ENCODE data around the gene EML6.

EML6 gene

DNA sequence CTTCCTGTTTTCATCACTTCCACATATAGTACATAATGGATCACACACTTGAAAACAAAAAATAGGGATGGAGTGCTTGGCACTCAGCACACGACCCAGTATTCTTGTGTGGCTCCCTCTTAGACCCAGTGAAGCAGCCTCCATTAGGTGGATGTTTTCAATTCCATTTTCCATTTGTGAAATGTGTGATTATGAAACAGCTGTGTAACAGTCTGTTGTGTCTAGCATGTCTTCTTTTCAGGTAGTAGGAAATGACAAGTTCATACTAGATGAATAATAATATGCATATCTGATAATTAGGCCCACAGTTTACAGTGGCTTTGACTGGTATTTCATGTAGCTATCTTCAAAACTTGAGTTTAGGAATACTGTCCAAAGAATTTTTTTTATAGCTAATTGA is 35.5 kb downstream of the EML6 start:
- DNase-seq = no peak

DNA sequence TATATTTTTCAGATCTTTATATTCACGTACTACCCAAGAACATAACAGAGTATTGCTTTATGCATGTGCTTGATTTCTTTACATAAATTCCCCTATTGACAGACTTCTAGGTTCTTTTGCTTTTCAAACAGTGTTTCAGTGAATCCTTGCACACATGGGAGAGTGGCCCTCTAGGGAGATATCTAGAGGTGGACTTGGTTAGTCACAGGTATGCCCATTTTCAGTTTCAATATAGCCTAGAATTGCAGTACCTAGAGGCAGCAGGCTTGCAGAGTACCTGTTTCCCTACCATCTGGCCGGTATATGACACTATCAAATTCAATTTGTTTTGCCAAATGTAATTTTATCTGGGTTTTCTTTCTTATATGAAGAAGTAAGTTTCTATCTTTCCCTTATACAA is 36.8 kb downstream of the EML6 start:
- no peak for DNase-seq

DNA sequence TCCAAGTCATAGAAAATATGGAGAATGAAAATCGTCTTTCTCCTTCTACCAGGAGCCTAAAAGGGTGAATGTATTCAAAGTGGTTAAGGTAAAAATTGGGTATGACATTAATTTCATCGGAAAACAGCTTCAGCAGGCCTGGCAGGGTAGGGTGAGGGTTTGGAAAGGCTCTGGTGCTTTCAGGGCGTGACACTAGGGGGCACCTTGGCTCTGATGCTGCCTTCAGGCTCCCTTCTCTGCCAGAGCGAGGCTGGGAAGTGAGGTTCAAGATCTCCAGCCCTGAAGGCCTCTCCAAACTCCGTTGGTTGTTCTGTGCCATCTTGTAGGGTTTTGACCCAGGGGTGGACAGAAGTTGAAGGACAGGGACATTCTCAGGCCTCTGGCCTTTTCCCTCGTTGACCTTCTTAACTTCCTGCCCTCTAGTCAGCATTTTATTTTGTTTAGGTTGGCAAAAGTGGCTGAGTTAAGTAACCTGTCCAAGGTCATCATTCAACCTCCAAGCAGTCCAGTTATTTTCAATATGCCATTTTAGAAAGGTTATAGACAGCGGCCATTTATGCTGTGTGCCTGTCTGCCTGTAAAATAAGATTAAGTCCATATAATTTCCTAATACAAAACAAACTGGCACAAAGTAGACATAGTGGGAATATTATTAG is 40.3 kb downstream of the EML6 start:
- DNase-seq = no peak

DNA sequence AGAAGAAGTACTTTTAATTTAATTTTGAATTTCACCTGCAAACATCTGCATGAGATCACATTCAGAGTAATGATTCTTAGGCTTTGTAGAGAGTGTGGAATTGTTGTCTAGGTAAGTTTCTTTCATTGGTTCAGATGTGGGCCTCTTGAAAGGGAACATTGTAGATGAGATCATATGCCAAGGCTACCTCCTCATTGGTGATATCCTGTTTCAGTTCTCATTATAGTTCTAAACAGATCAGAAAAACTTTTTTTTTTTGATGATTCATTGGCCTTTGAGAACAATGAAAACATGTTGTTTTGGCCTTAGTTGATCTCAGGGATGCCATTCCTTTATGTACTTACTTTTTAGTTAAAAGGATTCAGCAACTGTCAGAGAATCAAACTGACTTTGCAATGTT is 44.5 kb downstream of the EML6 start:
- DNase-seq = peak; percentile 6

DNA sequence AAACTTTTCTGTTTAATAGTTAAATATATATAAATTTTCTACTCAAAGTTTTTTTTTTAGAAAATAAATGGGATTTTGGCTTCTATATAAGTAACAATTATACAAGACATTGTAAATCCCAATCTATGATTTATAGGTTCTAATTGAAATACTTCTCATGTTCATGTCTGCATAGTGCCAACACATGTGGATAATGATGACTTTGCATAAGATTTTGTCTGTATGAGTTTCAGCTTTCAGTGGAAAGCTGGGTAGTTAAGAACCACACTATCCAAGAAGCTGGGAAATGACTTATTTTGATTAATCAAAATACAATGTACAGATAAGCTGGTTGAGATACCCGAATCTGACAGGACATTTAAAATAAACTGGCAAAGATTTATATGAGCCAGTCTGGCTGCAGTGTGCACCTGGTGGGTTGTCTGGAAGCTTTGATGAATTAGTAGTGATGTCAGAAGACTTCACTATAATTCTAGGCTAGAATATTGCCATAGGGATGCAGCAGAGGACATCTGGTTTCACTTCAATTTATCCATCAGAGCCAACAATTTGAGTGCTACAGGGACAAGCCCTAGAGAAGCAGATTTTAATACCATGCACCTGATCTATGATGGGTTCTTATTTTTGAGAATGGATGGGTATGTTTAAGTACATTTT is 45.4 kb downstream of the EML6 start:
- peak; percentile 25 for DNase-seq

DNA sequence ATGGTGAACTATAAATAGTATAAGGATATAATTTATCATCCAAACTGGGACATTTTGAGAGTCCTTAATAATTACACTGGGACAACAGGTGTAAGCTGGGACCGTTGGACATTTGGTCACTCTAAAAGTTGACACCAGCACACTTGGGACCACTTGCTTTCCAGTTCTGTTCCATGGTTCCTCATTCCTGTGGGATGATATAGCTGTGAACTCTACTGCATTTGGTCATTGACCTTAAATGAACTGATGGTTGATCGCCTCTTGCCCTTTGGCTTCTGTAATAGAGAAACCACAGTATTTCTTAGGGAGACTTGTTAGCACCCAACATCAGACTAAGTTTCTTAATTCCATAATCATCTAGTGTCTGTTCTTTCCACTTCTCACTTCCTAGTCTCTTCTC is 46.7 kb downstream of the EML6 start:
- no peak for DNase-seq

DNA sequence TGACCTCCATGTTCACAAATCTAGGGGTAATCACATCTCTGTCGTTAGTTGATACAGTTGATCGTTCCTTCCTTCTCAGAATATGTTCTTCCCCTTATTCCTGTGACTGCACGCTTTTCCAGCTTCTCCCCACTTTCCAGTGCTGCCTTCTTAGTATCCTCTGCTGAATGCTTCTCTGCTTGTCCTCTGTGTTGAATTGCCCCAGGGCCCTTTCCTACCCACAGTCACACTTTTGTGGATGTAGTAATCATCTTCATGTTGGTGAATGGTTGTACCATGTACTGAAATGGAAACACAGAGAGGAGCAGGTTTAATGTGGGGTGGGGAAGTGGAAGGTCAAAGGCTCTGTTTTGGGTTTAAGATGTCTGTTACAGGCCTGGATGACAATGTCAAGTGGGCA is 47.2 kb downstream of the EML6 start:
- no peak for DNase-seq

DNA sequence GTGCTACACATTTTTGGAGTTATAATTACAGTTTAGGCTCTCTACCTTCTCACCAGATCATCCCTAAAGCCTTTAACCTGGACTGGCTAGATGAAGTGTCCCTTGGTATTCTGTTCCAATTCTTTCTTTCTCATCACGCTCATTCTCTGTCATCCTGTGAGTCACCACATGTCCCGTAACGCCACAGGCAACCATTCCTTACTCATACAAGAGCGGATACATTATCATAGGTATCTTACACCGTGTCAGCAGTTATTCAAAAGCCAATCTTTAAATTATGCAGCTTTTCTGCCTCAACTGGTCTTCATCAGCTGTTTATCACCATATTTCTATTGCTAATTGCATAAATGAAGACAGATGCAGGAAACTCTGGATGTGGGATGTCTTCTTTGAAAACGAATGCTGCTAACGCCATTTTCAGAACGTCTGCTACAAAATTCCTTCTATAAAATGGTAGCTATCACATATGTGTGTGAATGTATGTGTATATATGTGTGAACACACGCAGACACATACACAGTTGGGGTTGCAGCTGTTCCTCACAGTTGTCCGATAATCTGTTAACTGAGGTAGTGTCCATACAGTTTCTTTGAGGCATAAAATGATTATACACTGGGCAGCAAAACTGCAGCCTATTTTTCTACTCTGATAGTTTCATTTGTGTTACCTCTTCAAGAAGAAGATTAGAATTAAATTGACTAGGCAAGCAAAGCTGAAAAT is 47.9 kb downstream of the EML6 start:
- peak; percentile 39 for DNase-seq

DNA sequence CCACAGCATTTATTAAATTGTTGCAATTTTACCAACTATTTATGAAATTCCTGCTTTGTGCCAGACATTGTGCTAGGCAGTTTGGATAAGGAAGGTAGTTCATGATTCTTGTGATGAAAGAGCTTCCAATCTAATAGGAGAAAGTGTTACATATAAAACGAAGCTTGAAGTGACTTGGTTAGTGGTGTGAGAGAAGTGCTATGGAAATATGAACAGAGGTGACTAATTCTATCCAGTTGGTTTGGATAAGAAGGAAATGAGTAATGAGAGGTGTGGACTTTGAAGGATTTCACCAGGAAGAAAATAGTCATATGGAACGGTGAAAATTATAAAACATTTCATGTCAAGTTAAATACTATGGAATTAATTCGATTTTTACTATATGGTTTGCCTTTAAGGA is 48.6 kb downstream of the EML6 start:
- peak; percentile 57 for DNase-seq

DNA sequence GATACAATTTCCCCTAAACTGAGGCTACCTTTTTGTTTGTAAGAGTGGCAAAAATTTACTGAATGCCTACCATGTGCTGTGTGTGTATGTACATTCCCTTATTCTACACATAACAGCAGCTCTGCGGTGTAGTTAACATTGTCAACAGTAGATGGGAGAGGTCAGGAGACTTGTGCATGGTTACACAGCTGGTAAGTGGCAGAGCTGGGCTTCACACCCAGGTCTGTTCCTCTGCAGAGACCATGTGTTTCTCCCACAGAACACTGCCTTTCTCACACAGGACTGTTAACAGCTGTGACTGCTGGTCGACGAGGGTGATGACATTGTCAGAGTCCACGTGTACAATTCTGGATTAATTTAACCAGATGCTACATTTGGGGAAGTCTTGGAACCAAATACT is 49.1 kb downstream of the EML6 start:
- DNase-seq = peak; percentile 32

DNA sequence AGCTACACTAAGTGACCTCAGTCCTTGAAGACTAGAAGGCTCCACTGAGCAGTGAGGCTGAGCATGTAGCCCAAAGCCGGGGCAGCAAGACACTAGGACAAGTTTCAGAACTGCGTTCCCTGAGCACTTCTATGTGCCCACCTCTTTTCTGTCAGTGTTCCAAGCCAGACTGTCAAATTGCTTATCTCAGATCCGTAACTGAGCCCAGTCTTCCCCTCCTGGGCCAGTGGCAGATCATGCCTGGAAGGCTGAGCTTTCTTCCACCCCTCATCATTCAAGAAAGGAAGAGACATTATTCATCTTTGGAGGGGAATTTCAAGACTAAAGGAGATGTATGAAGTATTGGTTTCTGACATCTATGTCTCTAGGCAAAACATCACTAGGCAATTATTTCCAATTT is 49.8 kb downstream of the EML6 start:
- no peak for DNase-seq

DNA sequence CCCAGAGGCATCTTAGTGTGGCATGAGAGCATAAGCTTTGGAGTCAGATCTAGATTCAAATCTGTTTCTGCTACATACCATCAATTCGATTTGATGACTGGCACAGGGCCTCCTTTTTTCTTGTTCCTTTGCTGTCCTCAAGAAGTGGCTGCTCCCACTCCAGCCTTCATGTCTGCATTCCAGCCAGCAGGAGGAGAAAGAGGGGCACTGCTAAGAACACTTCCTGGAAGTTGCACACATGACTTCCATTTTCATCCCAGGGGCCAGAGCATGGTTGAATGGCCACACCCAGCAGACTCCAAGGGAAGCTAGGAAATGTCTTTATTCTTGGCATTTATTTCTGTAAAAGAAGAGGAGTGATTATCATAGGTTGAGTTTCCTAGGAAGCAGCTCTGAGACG is 50.4 kb downstream of the EML6 start:
- no peak for DNase-seq

DNA sequence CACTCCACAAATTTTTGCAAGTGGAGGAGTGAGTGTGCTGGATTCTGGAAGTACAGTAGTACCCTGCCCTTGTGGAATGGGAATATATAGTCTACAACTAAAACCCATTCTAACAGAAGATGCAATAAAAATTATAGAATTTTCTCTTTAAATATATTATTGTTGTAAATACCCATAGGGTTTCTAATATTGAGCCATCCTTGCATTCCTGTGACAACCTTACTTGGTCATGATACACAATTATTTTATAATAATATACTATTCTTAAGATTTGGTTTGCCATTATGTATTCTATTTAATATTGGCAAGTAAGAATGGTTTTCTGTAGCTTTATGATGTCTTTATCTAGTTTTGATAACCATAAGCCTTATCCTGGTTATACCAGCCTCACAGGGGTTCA is 52.2 kb downstream of the EML6 start:
- DNase-seq = no peak

DNA sequence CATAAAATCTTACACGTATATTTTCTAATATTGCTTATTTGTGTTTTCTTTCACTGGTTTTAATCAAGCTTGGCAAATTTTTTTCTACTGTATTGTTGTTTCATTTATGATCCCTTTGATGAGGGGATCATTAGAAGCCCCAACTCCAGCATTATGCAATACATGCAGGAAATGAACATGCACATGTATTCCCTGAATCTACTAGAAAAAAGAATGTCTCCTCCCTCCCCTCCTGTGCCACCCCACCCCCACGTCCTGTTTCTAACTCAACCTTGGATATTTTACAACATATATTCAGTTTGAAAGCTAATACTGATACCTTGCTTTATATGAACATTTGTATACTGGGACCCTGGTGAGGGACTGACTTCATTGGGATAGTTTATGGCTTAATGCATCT is 53.0 kb downstream of the EML6 start:
- no peak for DNase-seq

DNA sequence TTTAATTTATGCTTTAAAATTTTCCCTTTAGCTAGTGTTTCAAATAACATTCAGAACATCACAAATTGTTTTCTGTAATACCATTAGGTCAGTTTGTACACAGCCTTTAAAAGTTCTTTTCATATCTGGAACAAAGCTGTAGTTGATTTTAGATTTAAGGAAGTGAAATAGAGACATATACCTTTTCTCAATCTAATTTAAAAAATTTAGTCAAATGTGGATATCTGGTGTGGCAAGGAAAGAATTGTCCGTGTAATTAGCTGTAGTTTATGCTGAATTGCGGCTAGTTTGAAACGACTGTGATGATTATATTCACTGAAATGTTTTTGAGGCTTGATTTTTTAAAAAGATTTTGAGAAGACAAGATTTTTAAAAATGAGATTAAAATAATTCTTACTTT is 59.9 kb downstream of the EML6 start:
- DNase-seq = no peak

DNA sequence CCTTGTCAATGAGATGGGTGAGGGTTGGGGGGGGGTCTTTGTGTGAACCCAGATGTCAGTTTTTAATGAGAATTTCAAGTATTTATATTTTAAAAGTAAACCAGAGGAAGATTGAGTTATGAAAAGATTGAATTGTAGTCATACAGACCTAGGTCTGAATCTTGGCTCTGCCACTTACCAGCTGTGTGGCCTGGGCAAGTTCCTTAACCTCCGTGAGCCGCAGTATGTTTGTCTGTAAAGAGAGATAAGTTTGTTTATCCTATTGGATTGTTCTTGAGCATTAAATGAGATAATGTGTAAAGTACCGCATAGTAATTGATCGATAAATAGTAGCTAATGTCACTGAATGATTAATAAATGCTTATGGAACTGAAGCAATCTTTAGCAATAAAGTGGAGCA is 63.8 kb downstream of the EML6 start:
- DNase-seq = no peak

DNA sequence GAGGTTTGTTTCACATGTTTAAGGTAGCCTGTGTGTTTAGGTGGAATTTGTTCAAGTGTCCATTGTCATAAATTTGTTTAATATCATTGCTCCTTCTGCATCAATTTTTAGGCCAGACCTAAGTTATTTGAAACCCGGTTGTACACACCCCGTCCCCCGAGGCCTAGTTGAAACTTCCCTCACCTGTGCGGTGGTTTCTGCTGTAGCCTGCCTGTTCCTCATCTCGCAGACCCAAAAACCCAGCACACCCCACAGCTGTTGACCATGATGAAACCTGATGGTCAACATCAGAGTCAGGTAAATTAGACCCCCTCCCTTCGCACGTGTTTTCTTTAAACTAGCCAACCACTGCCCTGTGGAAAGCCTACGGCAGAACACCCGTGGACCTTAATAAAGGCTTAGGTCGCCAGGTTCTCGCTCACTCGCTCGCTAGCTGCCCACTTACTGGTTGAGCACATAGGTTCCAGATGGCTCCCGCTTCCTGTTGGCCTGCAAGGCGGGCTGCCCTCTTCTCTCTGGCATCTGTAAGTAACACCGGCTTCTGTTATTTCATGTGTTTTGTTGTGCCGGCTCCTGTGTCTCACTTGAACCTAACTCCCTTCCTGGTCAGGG is 64.4 kb downstream of the EML6 start:
- no peak for DNase-seq

DNA sequence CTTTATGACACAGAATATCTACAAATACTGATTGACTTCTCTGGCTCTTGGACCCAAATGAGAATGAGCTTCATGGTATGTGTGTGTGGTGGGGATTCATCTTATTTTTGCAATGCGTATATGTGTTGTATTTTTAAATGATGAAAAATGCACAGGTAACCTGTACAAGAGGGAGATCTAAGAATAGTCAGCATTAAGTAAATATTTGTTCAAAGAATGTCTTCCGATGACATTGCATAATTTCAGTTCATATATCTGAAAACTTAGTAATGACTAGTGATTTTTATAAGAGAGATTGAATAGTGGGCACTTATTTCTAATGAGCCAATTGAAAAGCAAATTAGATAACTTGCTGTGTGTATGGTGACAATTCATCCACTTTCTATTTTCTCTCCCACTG is 66.4 kb downstream of the EML6 start:
- no peak for DNase-seq

DNA sequence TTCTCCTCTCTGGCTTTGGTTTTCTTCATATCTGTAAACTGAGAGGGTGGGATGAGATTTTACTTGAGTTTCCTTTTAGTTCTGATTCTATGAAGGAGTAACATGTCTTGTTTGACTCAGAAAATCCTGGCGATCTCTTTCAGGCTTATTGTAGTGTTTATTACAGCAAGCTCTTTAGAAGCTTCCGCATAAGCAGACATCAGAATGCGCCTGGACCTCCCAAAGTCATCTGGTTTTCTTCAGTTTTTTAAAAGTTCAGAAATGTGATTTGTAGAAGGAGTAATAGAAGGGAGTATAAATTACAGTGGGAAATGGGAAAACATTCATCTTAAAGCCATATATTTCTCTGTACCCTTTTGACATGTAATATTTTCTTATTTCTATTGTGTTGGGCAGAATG is 68.4 kb downstream of the EML6 start:
- no peak for DNase-seq

DNA sequence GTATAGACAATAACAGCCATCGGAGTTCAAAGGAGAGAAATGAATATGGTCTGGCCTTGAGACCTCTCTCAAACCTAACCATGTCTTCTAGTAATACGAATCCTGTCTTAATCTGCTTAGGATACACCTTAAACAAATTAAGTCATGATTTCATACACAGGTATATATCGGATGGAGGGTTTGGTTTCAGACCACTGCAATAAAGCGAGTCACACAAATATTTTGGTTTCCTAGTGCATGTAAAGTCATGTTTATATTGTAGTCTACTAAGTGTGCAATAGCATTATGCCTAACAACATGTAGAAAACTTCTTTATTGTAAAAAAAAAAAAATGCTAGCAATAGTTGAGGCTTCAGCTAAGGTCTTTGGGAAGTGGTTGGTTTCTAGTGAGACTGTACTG is 73.8 kb downstream of the EML6 start:
- no peak for DNase-seq

DNA sequence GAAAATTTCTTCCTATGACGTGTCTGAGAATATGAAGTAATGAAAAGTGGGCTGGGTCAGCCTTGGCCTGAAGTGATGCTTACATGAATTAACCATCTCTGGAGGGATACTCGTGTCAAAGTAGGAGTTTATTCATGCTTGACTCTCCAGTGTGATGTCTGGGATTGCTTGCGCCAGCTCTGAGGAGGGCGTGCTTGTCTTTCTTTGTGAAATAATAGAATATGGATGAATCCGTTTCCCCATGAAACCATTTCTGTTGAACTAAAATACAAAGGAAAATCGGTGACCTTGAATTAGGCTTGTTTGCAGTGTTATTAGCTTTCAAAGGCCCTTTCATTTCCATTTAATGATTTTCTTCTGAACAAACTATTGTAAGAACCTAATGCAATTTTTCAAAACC is 77.9 kb downstream of the EML6 start:
- no peak for DNase-seq

DNA sequence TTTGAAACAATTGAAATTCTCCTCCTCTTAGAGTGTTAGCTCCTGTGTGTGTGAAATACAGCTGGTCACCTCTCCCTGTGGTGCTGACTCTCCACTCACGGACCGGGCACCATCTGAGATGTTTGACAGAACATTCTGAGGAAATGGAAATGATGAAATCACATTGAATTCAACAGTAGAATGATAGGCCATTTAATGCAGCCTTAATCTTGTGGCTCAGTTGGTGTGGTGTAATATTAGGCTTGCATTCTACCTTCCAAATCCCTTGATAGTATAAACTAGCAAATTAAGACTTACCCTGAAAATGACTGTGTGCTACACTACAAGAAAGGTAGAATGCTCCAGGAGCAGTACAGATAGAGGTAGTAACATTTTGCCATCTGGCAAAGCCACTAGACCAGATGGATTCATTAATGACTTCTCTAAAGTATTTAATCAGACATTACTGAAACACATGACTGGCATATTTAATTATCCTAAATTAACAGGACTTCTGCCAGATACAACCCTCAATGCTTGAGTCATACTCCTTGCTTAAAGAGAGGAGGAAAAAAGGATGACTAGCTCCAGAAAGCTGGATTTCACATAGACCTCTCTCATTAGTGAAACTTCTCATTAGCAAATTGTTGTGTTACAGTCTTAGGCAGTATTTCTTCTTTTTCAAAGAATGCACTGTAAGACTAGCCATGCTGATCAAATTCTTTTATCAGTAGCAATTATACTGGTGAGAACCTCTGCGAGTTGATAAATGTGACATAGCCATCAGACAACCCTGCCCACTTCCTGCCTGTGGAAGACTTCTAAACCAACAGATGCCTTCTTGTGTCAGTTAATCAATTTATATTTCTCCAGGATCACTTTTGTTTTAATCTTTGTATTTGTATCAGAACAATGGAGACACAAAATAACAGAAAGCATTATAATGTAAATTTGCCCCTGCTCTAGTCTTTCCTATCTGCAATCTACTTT is 80.6 kb downstream of the EML6 start:
- peak; percentile 19 for DNase-seq

DNA sequence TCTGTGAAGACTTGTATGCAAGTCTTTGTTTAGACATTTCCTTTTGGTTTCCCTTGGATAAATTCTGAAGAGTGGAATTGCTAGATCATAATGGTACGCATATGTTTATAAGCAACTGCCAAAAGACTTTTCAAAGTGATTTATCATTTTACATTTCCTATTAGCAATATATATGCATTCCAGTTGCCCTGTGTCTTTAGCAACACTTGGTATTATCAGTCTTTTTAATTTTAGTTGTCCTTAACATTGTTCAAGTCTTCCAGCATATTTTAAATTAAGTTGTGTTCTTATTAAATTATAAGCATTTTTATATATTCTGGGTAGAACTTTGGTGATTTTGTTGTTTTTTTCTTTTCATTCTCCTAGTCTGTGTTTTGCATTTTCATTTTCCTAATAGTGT is 81.8 kb downstream of the EML6 start:
- DNase-seq = no peak

All from fibroblast of upper back skin (primary cell).